Brain microvascular endothelial cell (primary cell): ENCODE measurements around the gene AMMECR1L.
"Not testable (repeated sequence)": the region's sequence is repeated elsewhere in the genome, so short reads cannot be mapped to it uniquely, and the experiment has no call there.

Experiments used
- DNase-seq: peaks from one replicate; pipeline ENCODE4 v3.0.0-alpha.2; 2020
- H3K27ac ChIP-seq: fragments of 250-450 bp; sonication (Bioruptor Pico); 2 replicates; pipeline ENCODE4 v1.5.1; 2020; ENCODE audit warnings: mild to moderate bottlenecking, moderate library complexity
- H3K27me3 ChIP-seq: fragments of 250-450 bp; sonication (Bioruptor Pico); replicated peaks from 2 replicates; pipeline ENCODE4 v1.5.1; 2020; ENCODE audit warnings: mild to moderate bottlenecking
- H3K36me3 ChIP-seq: fragments of 250-450 bp; sonication (Bioruptor Pico); replicated peaks from 2 replicates; pipeline ENCODE4 v1.5.1; 2020; ENCODE audit warnings: mild to moderate bottlenecking
- H3K4me3 ChIP-seq: 2 replicates; pipeline ENCODE4 v1.5.1; 2011; ENCODE audit warnings: low read depth, mild to moderate bottlenecking, control low read depth, low read length, moderate library complexity
- in situ Hi-C: cut with HindIII; loops from 2 replicates; pipeline ENCODE4 v1.10.0; 2017; ENCODE audit warnings: low sequenced_read_pairs, low pct_ligation_motif_present
- TF ChIP-seq, protein P1 (sequence below): IDR thresholded peaks from 2 replicates; pipeline ENCODE4 v1.5.1; 2011; ENCODE audit warnings: low read depth, mild to moderate bottlenecking, moderate library complexity, low read length, control low read depth, inconsistent platforms; ENCODE audit errors: missing control alignments

The AMMECR1L gene

DNA sequence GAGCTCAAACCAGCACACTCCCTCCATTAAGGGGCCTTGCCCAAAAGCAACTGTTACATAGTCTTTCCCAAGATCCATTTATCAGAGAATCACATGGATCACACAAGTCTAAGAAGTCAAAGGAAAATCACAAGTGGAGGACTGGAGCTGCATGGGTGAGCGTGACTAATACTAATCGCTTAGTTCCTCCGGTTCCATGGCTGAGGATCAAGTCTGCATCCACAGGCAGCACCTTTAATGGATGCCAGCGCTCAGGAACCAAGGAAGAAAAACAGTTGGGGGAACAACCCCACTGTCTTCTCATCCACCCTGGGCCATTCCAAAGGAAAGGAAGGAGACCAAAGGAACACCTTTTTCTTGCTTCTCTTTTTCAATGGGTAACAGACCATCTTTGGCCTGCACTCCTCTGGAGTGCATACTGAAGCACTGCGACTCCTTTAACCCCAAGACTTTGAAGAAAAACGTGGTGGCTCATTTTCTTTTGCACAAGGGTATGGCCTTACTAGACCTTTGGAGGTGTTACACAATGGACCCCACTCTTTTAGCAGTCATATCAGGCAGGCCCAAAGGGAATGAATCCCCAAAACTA lies 65.6 kb downstream of the AMMECR1L start:
- Histone ChIP-seq H3K4me3 (no peak overlapping the region), H3K27ac (no peak overlapping the region), H3K27me3 (no peaks in the 10 kb centered on the region), H3K36me3 (no peaks in the 10 kb centered on the region)
- in situ Hi-C loops = no loop called here
- DNase-seq = peak; percentile 24
- TF ChIP-seq, protein P1, sequence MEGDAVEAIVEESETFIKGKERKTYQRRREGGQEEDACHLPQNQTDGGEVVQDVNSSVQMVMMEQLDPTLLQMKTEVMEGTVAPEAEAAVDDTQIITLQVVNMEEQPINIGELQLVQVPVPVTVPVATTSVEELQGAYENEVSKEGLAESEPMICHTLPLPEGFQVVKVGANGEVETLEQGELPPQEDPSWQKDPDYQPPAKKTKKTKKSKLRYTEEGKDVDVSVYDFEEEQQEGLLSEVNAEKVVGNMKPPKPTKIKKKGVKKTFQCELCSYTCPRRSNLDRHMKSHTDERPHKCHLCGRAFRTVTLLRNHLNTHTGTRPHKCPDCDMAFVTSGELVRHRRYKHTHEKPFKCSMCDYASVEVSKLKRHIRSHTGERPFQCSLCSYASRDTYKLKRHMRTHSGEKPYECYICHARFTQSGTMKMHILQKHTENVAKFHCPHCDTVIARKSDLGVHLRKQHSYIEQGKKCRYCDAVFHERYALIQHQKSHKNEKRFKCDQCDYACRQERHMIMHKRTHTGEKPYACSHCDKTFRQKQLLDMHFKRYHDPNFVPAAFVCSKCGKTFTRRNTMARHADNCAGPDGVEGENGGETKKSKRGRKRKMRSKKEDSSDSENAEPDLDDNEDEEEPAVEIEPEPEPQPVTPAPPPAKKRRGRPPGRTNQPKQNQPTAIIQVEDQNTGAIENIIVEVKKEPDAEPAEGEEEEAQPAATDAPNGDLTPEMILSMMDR = no peak

DNA sequence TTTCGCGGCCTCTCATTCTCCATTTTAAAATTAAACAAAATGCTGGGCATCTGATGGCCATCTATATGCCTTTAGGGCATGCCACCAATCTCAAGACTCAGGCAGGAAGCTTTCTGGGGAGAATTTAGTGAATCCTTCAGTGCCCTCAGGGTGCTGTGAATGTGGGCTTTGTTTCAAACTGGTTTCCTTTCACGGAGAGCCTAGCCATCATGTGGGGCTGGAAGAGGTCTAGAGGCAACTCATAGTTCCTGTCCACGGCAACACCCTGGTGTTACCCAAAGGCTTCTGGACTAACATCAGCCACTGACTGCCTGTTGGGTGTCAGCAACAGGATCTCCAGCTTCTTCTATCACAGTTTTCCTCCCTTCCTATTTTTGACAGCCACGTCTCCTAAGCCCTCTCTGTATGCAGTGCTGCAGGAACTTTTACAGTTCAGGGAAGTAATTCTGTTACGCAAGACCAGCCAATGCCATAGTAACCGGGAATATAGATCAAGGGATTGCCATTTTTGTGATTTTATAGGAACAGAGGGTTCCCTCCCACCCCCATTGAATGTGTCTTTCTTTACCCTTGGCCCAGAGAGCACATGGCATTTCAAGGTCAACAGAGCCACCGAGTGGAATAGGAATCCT lies 66.8 kb downstream of the AMMECR1L start:
- H3K27me3 ChIP-seq = no peaks in the 10 kb centered on the region
- TF ChIP-seq, protein P1 = no peak
- H3K27ac ChIP-seq = no peak overlapping the region
- DNase-seq = no peak
- no peaks in the 10 kb centered on the region for H3K36me3 ChIP-seq
- in situ Hi-C loops = no loop called here
- no peak overlapping the region for H3K4me3 ChIP-seq

DNA sequence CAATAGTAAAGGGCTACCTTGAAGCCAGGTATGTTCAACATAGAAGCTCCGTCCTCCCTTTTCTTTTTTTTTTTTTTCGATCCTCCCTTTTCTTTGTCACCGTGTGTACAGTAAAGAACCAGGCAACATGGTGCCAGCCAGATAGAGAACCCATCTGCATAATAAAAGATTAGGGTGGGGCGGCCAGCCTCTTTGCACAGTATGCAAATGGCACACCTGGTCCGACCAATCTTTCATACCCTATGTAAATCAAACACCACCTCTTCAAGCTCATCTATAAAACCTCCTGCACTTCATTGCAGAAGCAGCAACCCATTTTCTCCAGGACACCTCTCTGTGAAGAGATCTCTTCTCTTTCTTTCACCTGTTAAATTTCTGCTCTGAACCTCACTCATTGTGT lies 67.5 kb downstream of the AMMECR1L start:
- Histone ChIP-seq H3K27me3 (no peaks in the 10 kb centered on the region), H3K27ac (no peak overlapping the region), H3K4me3 (no peak overlapping the region), H3K36me3 (no peaks in the 10 kb centered on the region)
- in situ Hi-C loops = no loop called here
- TF ChIP-seq, protein P1 = no peak
- DNase-seq = no peak

DNA sequence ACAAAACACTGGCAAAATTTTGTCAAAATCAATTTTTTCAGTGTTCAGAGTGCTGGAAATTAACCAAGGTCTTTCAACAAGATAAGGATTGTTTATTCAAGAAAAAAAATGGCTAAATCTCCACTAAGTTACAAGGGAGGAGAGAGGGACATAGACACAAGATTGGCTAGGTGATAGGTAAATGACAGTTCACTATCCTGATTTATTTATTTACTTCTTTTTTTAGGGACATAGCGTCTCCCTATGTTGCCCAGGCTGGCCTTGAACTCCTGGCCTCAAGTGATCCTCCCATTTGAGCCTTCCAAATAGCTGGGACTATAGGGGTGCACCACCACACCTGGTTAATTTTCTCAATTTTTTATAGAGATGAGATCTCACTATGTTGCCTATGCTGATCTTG lies 71.1 kb downstream of the AMMECR1L start:
- no peaks in the 10 kb centered on the region for H3K36me3 ChIP-seq
- TF ChIP-seq, protein P1 = no peak
- no peak for DNase-seq
- no peaks in the 10 kb centered on the region for H3K27me3 ChIP-seq
- in situ Hi-C loops = no loop called here
- no peak overlapping the region for H3K27ac ChIP-seq
- H3K4me3 ChIP-seq = no peak overlapping the region

DNA sequence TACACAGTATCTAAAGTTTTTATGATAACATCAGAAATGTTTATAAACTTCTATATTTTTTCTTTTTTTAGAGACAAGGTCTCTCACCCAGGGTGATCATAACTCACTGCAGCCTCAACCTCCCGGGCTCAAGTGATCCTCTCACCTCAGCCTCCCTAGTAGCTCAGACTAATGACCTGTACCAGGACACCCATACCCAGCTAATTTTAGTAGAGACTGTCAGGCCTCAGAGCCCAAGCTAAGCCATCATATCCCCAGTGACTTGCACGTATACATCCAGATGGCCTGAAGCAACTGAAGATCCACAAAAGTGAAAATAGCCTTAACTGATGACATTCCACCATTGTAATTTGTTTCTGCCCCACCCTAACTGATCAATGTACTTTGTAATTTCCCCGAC lies 73.3 kb downstream of the AMMECR1L start:
- H3K36me3 ChIP-seq, DNase-seq, H3K27ac ChIP-seq, H3K27me3 ChIP-seq, in situ Hi-C loops, H3K4me3 ChIP-seq: not testable (repeated sequence)
